Stromal cell of bone marrow (primary cell): Measurements from ENCODE around the gene CDH3.

Experiments
- DNase-seq: peaks from one replicate; pipeline ENCODE4 v3.0.0-alpha.2; 2012; ENCODE audit warnings: low read depth

Gene CDH3

GRCh38 chr16:68644715-68645493 lies at the start of gene CDH3:
Gene CDH3 (plus strand): TSS chr16:68645310. CDS start chr16:68645380, 70 bp downstream.
- no peak for DNase-seq

GRCh38 chr16:68596266-68596665 lies 48.8 kb upstream of the CDH3 start:
- DNase-seq, result no peak

GRCh38 chr16:68599586-68599985 lies 45.5 kb upstream of the CDH3 start:
- DNase-seq, result no peak

GRCh38 chr16:68605746-68606145 lies 39.4 kb upstream of the CDH3 start:
- no peak for DNase-seq

GRCh38 chr16:68607443-68607842 lies 37.7 kb upstream of the CDH3 start:
- no peak for DNase-seq

GRCh38 chr16:68608330-68608729 lies 36.8 kb upstream of the CDH3 start:
- DNase-seq, result no peak

- no peak for DNase-seq
These were observed 32.1 kb upstream of the CDH3 start for GRCh38 chr16:68612996-68613395.

- no peak for DNase-seq
These were observed 27.4 kb upstream of the CDH3 start for GRCh38 chr16:68617734-68618133.

GRCh38 chr16:68626557-68626956 lies 18.6 kb upstream of the CDH3 start:
- no peak for DNase-seq

GRCh38 chr16:68627951-68628425 lies 17.1 kb upstream of the CDH3 start:
- no peak for DNase-seq

GRCh38 chr16:68629351-68629910 lies 15.7 kb upstream of the CDH3 start:
- DNase-seq, result no peak

GRCh38 chr16:68636064-68636560 lies 9.0 kb upstream of the CDH3 start:
- no peak for DNase-seq

- DNase-seq, result no peak
These were observed 8.3 kb upstream of the CDH3 start for GRCh38 chr16:68636818-68637217.

- no peak for DNase-seq
These were observed 4.1 kb upstream of the CDH3 start for GRCh38 chr16:68640972-68641371.

GRCh38 chr16:68642047-68642435 lies 3.1 kb upstream of the CDH3 start:
- no peak for DNase-seq

- DNase-seq, result no peak
These were observed 2.5 kb upstream of the CDH3 start for GRCh38 chr16:68642436-68643101.

- no peak for DNase-seq
These were observed 1.9 kb upstream of the CDH3 start for GRCh38 chr16:68643227-68643626.

- no peak for DNase-seq
These were observed 1.3 kb upstream of the CDH3 start for GRCh38 chr16:68643847-68644246.

- no peak for DNase-seq
These were observed 814 bp upstream of the CDH3 start for GRCh38 chr16:68644296-68644695.

GRCh38 chr16:68645494-68646388 lies 631 bp downstream of the CDH3 start:
- no peak for DNase-seq

GRCh38 chr16:68646953-68647659 lies 2.0 kb downstream of the CDH3 start:
- no peak for DNase-seq
